CD14-positive monocyte (primary cell): ENCODE results near the gene ZNF22. TPM values are rescaled to one million over a fixed set of nuclear protein-coding genes. Genes with fewer than 3 reads are reported as not detected.
A peak's percentile ranks its signal among the peaks of the same experiment; 100 is the strongest.
"Not testable (repeated sequence)": the region's sequence is repeated elsewhere in the genome, so short reads cannot be mapped to it uniquely, and the experiment has no call there.

Experiments
- DNase-seq, 3 donors: peaks; one replicate each; pipeline ENCODE4 v3.0.0-alpha.2; 2011 to 2022
- H2AFZ ChIP-seq: 2 replicates; pipeline ENCODE4 v1.6.0; 2012; ENCODE audit warnings: mild to moderate bottlenecking, low read depth, low read length, inconsistent platforms; ENCODE audit not compliant: insufficient read depth, poor library complexity, severe bottlenecking
- H3K27ac ChIP-seq, 2 donors: 1 replicate in 1 of 2; 2 replicates in 1 of 2; pipeline ENCODE4 v1.5.1; 2012 to 2013; ENCODE audit warnings: low read length in 2 of 2, control low read depth in 1 of 2, inconsistent platforms in 1 of 2, low read depth in 1 of 2, mild to moderate bottlenecking in 1 of 2
- H3K27me3 ChIP-seq, 2 donors: one replicate each; pipeline versions ENCODE4 v1.6.0 to v1.6.1; 2011 to 2013; ENCODE audit warnings: low read length in 2 of 2; ENCODE audit not compliant: control insufficient read depth in 2 of 2, insufficient read depth in 2 of 2
- H3K36me3 ChIP-seq, 2 donors: replicated peaks in 1 of 2; 1 replicate in 1 of 2; 2 replicates in 1 of 2; pipeline versions ENCODE4 v1.5.1 to v1.6.1; 2012 to 2013; ENCODE audit warnings: low read length in 2 of 2, control low read depth in 1 of 2, inconsistent platforms in 1 of 2, mild to moderate bottlenecking in 1 of 2; ENCODE audit not compliant: insufficient read depth in 2 of 2, control insufficient read depth in 1 of 2
- H3K4me1 ChIP-seq, 2 donors: 1 replicate in 1 of 2; 2 replicates in 1 of 2; pipeline versions ENCODE4 v1.5.1 to v1.6.1; 2012 to 2013; ENCODE audit warnings: low read length in 2 of 2, control low read depth in 1 of 2, inconsistent platforms in 1 of 2, mild to moderate bottlenecking in 1 of 2, moderate library complexity in 1 of 2; ENCODE audit not compliant: insufficient read depth in 2 of 2, control insufficient read depth in 1 of 2
- H3K4me2 ChIP-seq: replicated peaks from 2 replicates; pipeline ENCODE3; 2012; ENCODE audit warnings: low read length, moderate library complexity, mild to moderate bottlenecking; ENCODE audit not compliant: poor library complexity, severe bottlenecking; ENCODE audit errors: extremely low read depth
- H3K4me3 ChIP-seq, 3 experiments: fragments of 200-600 bp in 1 of 3; sonication (generic) in 1 of 3; replicated peaks in 1 of 3; 1 replicate in 2 of 3; 2 replicates in 1 of 3; pipeline ENCODE4 v1.5.1; 2011 to 2013; ENCODE audit warnings: low read length in 3 of 3, mild to moderate bottlenecking in 3 of 3, control low read depth in 2 of 3, low read depth in 2 of 3, inconsistent platforms in 1 of 3, moderate library complexity in 1 of 3
- H3K79me2 ChIP-seq: 2 replicates; pipeline ENCODE4 v1.6.0; 2012; ENCODE audit warnings: mild to moderate bottlenecking, control low read depth, inconsistent platforms, low read length, moderate library complexity; ENCODE audit not compliant: insufficient read depth
- H3K9ac ChIP-seq: 2 replicates; pipeline ENCODE4 v1.6.0; 2017; ENCODE audit warnings: low read length, mild to moderate bottlenecking; ENCODE audit not compliant: insufficient read depth, poor library complexity, severe bottlenecking
- H3K9me3 ChIP-seq, 2 donors: replicated peaks in 1 of 2; 1 replicate in 1 of 2; 2 replicates in 1 of 2; pipeline versions ENCODE4 v1.5.1 to v1.6.1; 2012 to 2013; ENCODE audit warnings: low read length in 2 of 2, control low read depth in 1 of 2; ENCODE audit not compliant: control insufficient read depth in 1 of 2, insufficient read depth in 1 of 2
- H4K20me1 ChIP-seq: 2 replicates; pipeline ENCODE4 v1.6.0; 2012; ENCODE audit warnings: mild to moderate bottlenecking, low read length, control low read depth, moderate library complexity; ENCODE audit not compliant: insufficient read depth
- H3K27ac Mint-ChIP-seq, 7 donors: one replicate each; pipeline ENCODE4 v1.8.0; 2020; ENCODE audit warnings: mild to moderate bottlenecking in 7 of 7, mixed read lengths in 7 of 7, moderate library complexity in 6 of 7, inconsistent platforms in 2 of 7
- H3K27me3 Mint-ChIP-seq, 3 donors: one replicate each; pipeline ENCODE4 v1.8.0; 2021 to 2022; ENCODE audit warnings: low read depth in 3 of 3, mild to moderate bottlenecking in 3 of 3, mixed read lengths in 3 of 3, moderate library complexity in 3 of 3, inconsistent platforms in 1 of 3
- H3K36me3 Mint-ChIP-seq, 2 donors: one replicate each; pipeline ENCODE4 v1.8.0; 2020; ENCODE audit warnings: mixed read lengths in 2 of 2, inconsistent platforms in 1 of 2, mild to moderate bottlenecking in 1 of 2
- H3K4me1 Mint-ChIP-seq: one replicate; pipeline ENCODE4 v1.8.0; 2020; ENCODE audit warnings: mild to moderate bottlenecking, mixed read lengths
- H3K4me3 Mint-ChIP-seq, 2 donors: one replicate each; pipeline ENCODE4 v1.8.0; 2020; ENCODE audit warnings: mild to moderate bottlenecking in 2 of 2, mixed read lengths in 2 of 2, moderate library complexity in 1 of 2
- H3K9me3 Mint-ChIP-seq, 7 donors: one replicate each; pipeline ENCODE4 v1.8.0; 2020 to 2022; ENCODE audit warnings: mixed read lengths in 7 of 7, mild to moderate bottlenecking in 6 of 7, moderate library complexity in 6 of 7, inconsistent platforms in 2 of 7
- CTCF ChIP-seq: fragments of 200-600 bp; IDR thresholded peaks from one replicate; pipeline ENCODE4 v1.8.0; 2022; ENCODE audit warnings: antibody characterized with exemption, mild to moderate bottlenecking
- WGBS: methylation state at CpG from one replicate; pipeline ENCODE4 v1.1.5; 2013; ENCODE audit warnings: missing lambda C conversion rate; ENCODE audit not compliant: insufficient coverage; 5-methylcytosine and 5-hydroxymethylcytosine counted together
- intact Hi-C, 2 donors: fragments of 100-400 bp; cut with micrococcal nuclease; formaldehyde crosslinking; loops; one replicate each; pipeline versions ENCODE4 v1.15.0 to v1.15.1; 2023
- polyA plus RNA-seq, 3 donors: library from polyadenylated mRNA; depleted of rRNA in 1 of 3; unstranded in 2 of 3; stranded (reverse) in 1 of 3; fragments of 300-500 nt in 2 of 3; fragments of >200 nt in 1 of 3; fragmentation: Illumina TruSeq in 2 of 3; gene quantifications; 1 replicate in 2 of 3; 2 replicates in 1 of 3; pipeline ENCODE4 v1.2.3, GENCODE V29; 2012 to 2021

ZNF22 gene
- polyA plus RNA-seq, 3 donors = 4.1 to 14.6 (median 10.4) TPM

GRCh38 chr10:45008524-45009161 is 7.9 kb downstream of the ZNF22 start:
- peaks cover 15% of the 10 kb centered on the region for H3K4me1 Mint-ChIP-seq
- peak; percentile 54 to 71 (median 62) for DNase-seq
- 10% methylated on average over 2 of the region's 8 CpGs for WGBS
- Histone ChIP-seq H3K36me3 (peaks cover 3 to 18% of the 10 kb centered on the region in 2 donors), H3K79me2 (peaks cover 13% of the 10 kb centered on the region), H3K4me1 (peaks cover 8 to 9% of the 10 kb centered on the region in 2 donors), H3K27ac (no peak overlapping the region), H4K20me1 (no peaks in the 10 kb centered on the region), H2AFZ (no peak overlapping the region), H3K4me3 (no peak overlapping the region), H3K9ac (no peak overlapping the region), H3K9me3 (no peaks in the 10 kb centered on the region), H3K4me2 (no peak overlapping the region), H3K27me3 (no peaks in the 10 kb centered on the region)
- H3K27ac Mint-ChIP-seq = no peak overlapping the region
- intact Hi-C loops = no loop called here
- H3K4me3 Mint-ChIP-seq = no peak overlapping the region
- no peaks in the 10 kb centered on the region for H3K27me3 Mint-ChIP-seq
- peaks cover 0 to 6% (median 1%) of the 10 kb centered on the region in 7 donors for H3K9me3 Mint-ChIP-seq
- H3K36me3 Mint-ChIP-seq = peaks cover 12 to 15% of the 10 kb centered on the region in 2 donors
- peak; percentile 81 for TF ChIP-seq CTCF

GRCh38 chr10:45014557-45014956 is 13.8 kb downstream of the ZNF22 start:
- H2AFZ ChIP-seq, H3K4me1 ChIP-seq, DNase-seq, H3K27me3 Mint-ChIP-seq, H3K27ac Mint-ChIP-seq, H3K9ac ChIP-seq, H4K20me1 ChIP-seq, H3K36me3 ChIP-seq, H3K36me3 Mint-ChIP-seq, H3K9me3 ChIP-seq, H3K4me3 ChIP-seq, H3K4me2 ChIP-seq, H3K27me3 ChIP-seq, H3K79me2 ChIP-seq, H3K27ac ChIP-seq, H3K4me1 Mint-ChIP-seq, H3K4me3 Mint-ChIP-seq: not testable (repeated sequence)
- peaks cover 0 to 12% (median 5%) of the 10 kb centered on the region in 7 donors for H3K9me3 Mint-ChIP-seq
- intact Hi-C loops = loop anchor here in 1 of 2 donors (10.0 kb wide), 1 partner anchor 60 kb away; no protein-coding TSS in a partner anchor
- WGBS = 94% methylated on average over 2 of the region's 10 CpGs
